ENCODE measurements around the gene NCKAP5. TPM values are rescaled to one million over a fixed set of nuclear protein-coding genes. Genes with fewer than 3 reads are reported as not detected.

NCKAP5 gene
- total and polyA plus RNA-seq, 2 donors (not counting 1 experiment from before 2014, with no cell fraction given): not detected

DNA sequence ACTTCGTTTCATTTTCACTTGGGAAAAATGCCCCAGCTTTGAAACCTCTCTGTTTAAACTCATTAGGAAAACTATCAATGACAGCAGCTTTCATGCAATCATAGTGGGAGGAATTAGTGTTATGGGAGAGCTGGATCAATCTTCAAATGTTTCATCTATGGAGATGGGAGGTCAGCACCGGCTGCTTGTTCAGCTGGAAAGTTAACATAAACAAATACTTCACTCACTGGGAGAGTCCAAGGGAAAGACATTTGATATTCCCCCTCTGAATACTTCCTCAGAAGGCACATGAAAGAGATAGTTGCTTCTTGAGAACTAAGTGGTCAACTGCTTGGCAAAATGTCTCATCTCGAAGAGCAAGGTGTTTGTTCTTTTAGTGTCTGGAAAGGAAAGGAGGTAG is 905.5 kb downstream of the NCKAP5 start:
- no peaks in the 10 kb centered on the region for H3K4me1 ChIP-seq (ENCODE audit: control insufficient read depth in 2 of 2, insufficient read depth in 2 of 2, low read length in 2 of 2)
- Mint-ChIP-seq H3K27ac (no peak overlapping the region), H3K4me1 (no peaks in the 10 kb centered on the region), H3K27me3 (peaks cover 34% of the 10 kb centered on the region), H3K9me3 (ENCODE audit: insufficient read depth) (no peaks in the 10 kb centered on the region), H3K4me3 (no peak overlapping the region)
- no peak overlapping the region for H3K4me2 ChIP-seq (replicated peaks; ENCODE audit: low read depth, low read length, poor library complexity, severe bottlenecking)
- H3K9me3 ChIP-seq (ENCODE audit: control extremely low read depth in 1 of 3, control insufficient read depth in 2 of 3, insufficient read depth in 1 of 3, low read length in 2 of 3): no peaks in the 10 kb centered on the region
- intact Hi-C loops (cut with micrococcal nuclease): no loop called here
- DNase-seq (no peak), ATAC-seq (ENCODE audit: low read depth) (no peak)
- no peak for TF ChIP-seq EZH2 (IDR thresholded peaks at IDR 0.05; ENCODE audit: borderline replicate concordance, insufficient read depth, low read depth, low read length, poor library complexity, severe bottlenecking)
- TF ChIP-seq, protein P1, sequence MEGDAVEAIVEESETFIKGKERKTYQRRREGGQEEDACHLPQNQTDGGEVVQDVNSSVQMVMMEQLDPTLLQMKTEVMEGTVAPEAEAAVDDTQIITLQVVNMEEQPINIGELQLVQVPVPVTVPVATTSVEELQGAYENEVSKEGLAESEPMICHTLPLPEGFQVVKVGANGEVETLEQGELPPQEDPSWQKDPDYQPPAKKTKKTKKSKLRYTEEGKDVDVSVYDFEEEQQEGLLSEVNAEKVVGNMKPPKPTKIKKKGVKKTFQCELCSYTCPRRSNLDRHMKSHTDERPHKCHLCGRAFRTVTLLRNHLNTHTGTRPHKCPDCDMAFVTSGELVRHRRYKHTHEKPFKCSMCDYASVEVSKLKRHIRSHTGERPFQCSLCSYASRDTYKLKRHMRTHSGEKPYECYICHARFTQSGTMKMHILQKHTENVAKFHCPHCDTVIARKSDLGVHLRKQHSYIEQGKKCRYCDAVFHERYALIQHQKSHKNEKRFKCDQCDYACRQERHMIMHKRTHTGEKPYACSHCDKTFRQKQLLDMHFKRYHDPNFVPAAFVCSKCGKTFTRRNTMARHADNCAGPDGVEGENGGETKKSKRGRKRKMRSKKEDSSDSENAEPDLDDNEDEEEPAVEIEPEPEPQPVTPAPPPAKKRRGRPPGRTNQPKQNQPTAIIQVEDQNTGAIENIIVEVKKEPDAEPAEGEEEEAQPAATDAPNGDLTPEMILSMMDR (IDR thresholded peaks at IDR 0.05): no peak
- no peak overlapping the region for H3K4me3 ChIP-seq (ENCODE audit: control extremely low read depth in 1 of 5, extremely low read depth in 1 of 5, insufficient read depth in 1 of 5, low read depth in 2 of 5, low read length in 4 of 5)
- H3K36me3 ChIP-seq (replicated peaks in 1 of 2; ENCODE audit: control extremely low read depth in 1 of 2, control insufficient read depth in 1 of 2, extremely low read depth in 1 of 2, insufficient read depth in 2 of 2, low read length in 1 of 2): no peaks in the 10 kb centered on the region
- POLR2A ChIA-PET: no interaction called here
- CTCF ChIA-PET: no interaction called here
- H4K20me1 ChIP-seq (ENCODE audit: control insufficient read depth, insufficient read depth, low read length, poor library complexity, severe bottlenecking): no peaks in the 10 kb centered on the region
- no peak overlapping the region for H3K27ac ChIP-seq (ENCODE audit: low read length in 2 of 2)
- no peak overlapping the region for H3K9ac ChIP-seq (ENCODE audit: low read length)
- WGBS (ENCODE audit: insufficient coverage): no CpG with 5 or more reads among the region's 3 CpGs
- H3K79me2 ChIP-seq (ENCODE audit: control insufficient read depth, insufficient read depth, low read length): no peaks in the 10 kb centered on the region
- H2AFZ ChIP-seq (ENCODE audit: insufficient read depth, low read depth, low read length, poor library complexity, severe bottlenecking): no peak overlapping the region
- H3K27me3 ChIP-seq (replicated peaks in 1 of 4; ENCODE audit: control extremely low read depth in 1 of 4, control insufficient read depth in 3 of 4, insufficient read depth in 4 of 4, low read length in 3 of 4): peaks cover 0 to 6% (median 4%) of the 10 kb centered on the region in 4 experiments

DNA sequence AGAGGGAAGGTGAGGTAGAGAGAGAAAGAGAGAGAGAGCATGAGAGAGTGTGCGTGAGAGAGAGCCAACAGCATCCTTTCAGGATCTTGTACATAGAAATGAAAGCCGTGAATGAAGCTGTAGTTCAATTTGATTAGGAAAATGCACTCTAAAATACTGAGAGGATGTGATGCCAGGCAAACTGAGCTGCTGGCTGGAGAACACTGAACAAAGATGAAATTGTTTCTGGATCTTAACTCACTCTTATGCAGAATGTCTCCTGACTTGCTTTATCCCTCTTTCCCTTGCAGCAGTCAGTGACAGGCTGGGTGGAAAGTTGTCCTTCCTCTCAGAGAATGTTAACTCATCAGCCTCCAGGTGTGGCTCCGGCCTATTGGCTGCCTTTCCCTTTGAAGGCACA is 908.9 kb downstream of the NCKAP5 start:
- no peak overlapping the region for H3K27ac ChIP-seq (ENCODE audit: low read length in 2 of 2)
- H2AFZ ChIP-seq (ENCODE audit: insufficient read depth, low read depth, low read length, poor library complexity, severe bottlenecking): no peak overlapping the region
- TF ChIP-seq EZH2 (IDR thresholded peaks at IDR 0.05; ENCODE audit: borderline replicate concordance, insufficient read depth, low read depth, low read length, poor library complexity, severe bottlenecking): no peak
- TF ChIP-seq, protein P1 (IDR thresholded peaks at IDR 0.05): no peak
- no peak overlapping the region for H3K4me3 ChIP-seq (ENCODE audit: control extremely low read depth in 1 of 5, extremely low read depth in 1 of 5, insufficient read depth in 1 of 5, low read depth in 2 of 5, low read length in 4 of 5)
- H4K20me1 ChIP-seq (ENCODE audit: control insufficient read depth, insufficient read depth, low read length, poor library complexity, severe bottlenecking): no peaks in the 10 kb centered on the region
- H3K79me2 ChIP-seq (ENCODE audit: control insufficient read depth, insufficient read depth, low read length): no peaks in the 10 kb centered on the region
- H3K4me1 ChIP-seq (ENCODE audit: control insufficient read depth in 2 of 2, insufficient read depth in 2 of 2, low read length in 2 of 2): no peaks in the 10 kb centered on the region
- ChIA-PET POLR2A (no interaction called here), CTCF (no interaction called here)
- H3K9ac ChIP-seq (ENCODE audit: low read length): no peak overlapping the region
- no peak for ATAC-seq (ENCODE audit: low read depth)
- intact Hi-C loops (cut with micrococcal nuclease): no loop called here
- no peak overlapping the region for H3K4me3 Mint-ChIP-seq
- no peaks in the 10 kb centered on the region for H3K9me3 Mint-ChIP-seq (ENCODE audit: insufficient read depth)
- peaks cover 0 to 2% (median under 1%) of the 10 kb centered on the region in 4 experiments for H3K27me3 ChIP-seq (replicated peaks in 1 of 4; ENCODE audit: control extremely low read depth in 1 of 4, control insufficient read depth in 3 of 4, insufficient read depth in 4 of 4, low read length in 3 of 4)
- DNase-seq: no peak
- H3K4me1 Mint-ChIP-seq: no peaks in the 10 kb centered on the region
- H3K36me3 ChIP-seq (replicated peaks in 1 of 2; ENCODE audit: control extremely low read depth in 1 of 2, control insufficient read depth in 1 of 2, extremely low read depth in 1 of 2, insufficient read depth in 2 of 2, low read length in 1 of 2): no peaks in the 10 kb centered on the region
- H3K4me2 ChIP-seq (replicated peaks; ENCODE audit: low read depth, low read length, poor library complexity, severe bottlenecking): no peak overlapping the region
- 93% methylated on average over 2 of the region's 3 CpGs for WGBS (ENCODE audit: insufficient coverage)
- no peak overlapping the region for H3K27ac Mint-ChIP-seq
- peaks cover 18% of the 10 kb centered on the region for H3K27me3 Mint-ChIP-seq
- H3K9me3 ChIP-seq (ENCODE audit: control extremely low read depth in 1 of 3, control insufficient read depth in 2 of 3, insufficient read depth in 1 of 3, low read length in 2 of 3): no peaks in the 10 kb centered on the region
